ENCODE results near the gene ANKRD1. TPM values are rescaled to one million over a fixed set of nuclear protein-coding genes. Genes with fewer than 3 reads are reported as not detected.

The ANKRD1 gene
- total and polyA plus RNA-seq, 2 donors (not counting 3 experiments of a cell fraction or from before 2014, with no cell fraction given): 593 to 664 TPM

DNA sequence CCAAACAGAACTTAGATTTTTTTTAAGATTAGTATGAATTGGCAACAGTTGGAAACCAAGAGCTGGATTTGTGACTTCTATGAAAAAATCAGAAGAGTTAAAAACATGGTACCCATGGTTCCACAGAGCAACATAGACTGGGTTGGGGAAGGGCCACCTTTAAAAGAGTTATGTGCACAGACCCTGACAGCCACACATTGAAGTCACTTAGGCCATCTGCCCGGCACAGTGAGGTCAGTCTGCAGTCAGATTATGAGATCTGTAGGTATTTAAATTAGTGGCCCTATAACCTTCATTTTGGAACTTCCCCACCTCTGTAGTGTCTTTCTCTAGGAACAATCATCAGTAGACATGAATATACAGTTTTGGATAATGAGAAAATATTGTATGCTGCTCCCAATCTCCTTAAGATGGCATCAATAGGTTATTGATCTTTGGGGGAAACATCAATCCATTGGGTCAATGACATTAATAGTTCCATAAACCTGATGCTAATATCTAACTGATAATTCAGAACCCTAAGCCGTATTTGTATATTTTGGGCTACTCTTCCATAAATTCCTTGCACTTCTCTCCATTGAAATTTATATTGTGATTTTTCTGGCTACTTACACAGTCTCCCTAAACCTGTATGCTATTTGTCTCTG lies 7.0 kb downstream of the ANKRD1 start:
- POLR2A ChIA-PET: interaction anchor here (1.0 to 3.7 kb wide), 2 partner anchors 17 to 337 kb away, joined by 5 to 21 read pairs; no protein-coding TSS in a partner anchor
- Histone ChIP-seq H3K9ac (replicated peaks; ENCODE audit: extremely low read depth, insufficient read depth, low read length) (no peak overlapping the region), H4K20me1 (replicated peaks; ENCODE audit: control insufficient read depth, extremely low read depth, insufficient read depth, low read length) (no peaks in the 10 kb centered on the region), H3K4me1 (ENCODE audit: control insufficient read depth, extremely low read depth, insufficient read depth, low read length) (peaks cover 46% of the 10 kb centered on the region), H3K9me3 (replicated peaks; ENCODE audit: control insufficient read depth, insufficient read depth, low read length) (no peaks in the 10 kb centered on the region), H3K9me1 (replicated peaks; ENCODE audit: control insufficient read depth, extremely low read depth, insufficient read depth, low read length) (no peaks in the 10 kb centered on the region), H3K4me2 (ENCODE audit: insufficient read depth, low read length) (peak overlapping the region; percentile 6), H2AFZ (ENCODE audit: low read depth, low read length) (no peak overlapping the region), H3K36me3 (ENCODE audit: control insufficient read depth in 2 of 2, extremely low read depth in 1 of 2, insufficient read depth in 2 of 2, low read length in 2 of 2) (peaks cover 15 to 40% of the 10 kb centered on the region in 2 experiments), H3K4me3 (replicated peaks in 1 of 3; ENCODE audit: insufficient read depth in 1 of 3, low read depth in 1 of 3, low read length in 3 of 3) (no peak overlapping the region), H3K27me3 (ENCODE audit: control insufficient read depth in 2 of 2, insufficient read depth in 2 of 2, low read length in 2 of 2) (no peaks in the 10 kb centered on the region), H3K27ac (ENCODE audit: insufficient read depth, low read depth, low read length) (no peak overlapping the region), H3K79me2 (ENCODE audit: control insufficient read depth, insufficient read depth, low read length) (peaks cover 28% of the 10 kb centered on the region)
- TF ChIP-seq, protein P1, sequence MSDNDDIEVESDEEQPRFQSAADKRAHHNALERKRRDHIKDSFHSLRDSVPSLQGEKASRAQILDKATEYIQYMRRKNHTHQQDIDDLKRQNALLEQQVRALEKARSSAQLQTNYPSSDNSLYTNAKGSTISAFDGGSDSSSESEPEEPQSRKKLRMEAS (IDR thresholded peaks at IDR 0.05; ENCODE audit: insufficient read depth, insufficient read length): no peak
- TF ChIP-seq POLR2AphosphoS5 (IDR thresholded peaks at IDR 0.05; ENCODE audit: insufficient read depth, low read depth, low read length) (peak; percentile 92), POLR2A (IDR thresholded peaks at IDR 0.05; ENCODE audit: low read depth, low read length) (peak; percentile 88)
- peak; percentile 32 for DNase-seq (ENCODE audit: low read depth, low spot score)
- intact Hi-C loops (cut with micrococcal nuclease) (no loop called here), dilution Hi-C loops (cut with MboI; ENCODE audit: extremely low pct_ligation_motif_present, low sequenced_read_pairs) (no loop called here)
- no peak for FAIRE-seq
- no TSS peak for BruUV-seq (replicated peaks)
- CTCF ChIA-PET: interaction anchor here (0.6 to 3.9 kb wide), 4 partner anchors 34 to 456 kb away, joined by 3 to 165 read pairs (median 17); no protein-coding TSS in a partner anchor

DNA sequence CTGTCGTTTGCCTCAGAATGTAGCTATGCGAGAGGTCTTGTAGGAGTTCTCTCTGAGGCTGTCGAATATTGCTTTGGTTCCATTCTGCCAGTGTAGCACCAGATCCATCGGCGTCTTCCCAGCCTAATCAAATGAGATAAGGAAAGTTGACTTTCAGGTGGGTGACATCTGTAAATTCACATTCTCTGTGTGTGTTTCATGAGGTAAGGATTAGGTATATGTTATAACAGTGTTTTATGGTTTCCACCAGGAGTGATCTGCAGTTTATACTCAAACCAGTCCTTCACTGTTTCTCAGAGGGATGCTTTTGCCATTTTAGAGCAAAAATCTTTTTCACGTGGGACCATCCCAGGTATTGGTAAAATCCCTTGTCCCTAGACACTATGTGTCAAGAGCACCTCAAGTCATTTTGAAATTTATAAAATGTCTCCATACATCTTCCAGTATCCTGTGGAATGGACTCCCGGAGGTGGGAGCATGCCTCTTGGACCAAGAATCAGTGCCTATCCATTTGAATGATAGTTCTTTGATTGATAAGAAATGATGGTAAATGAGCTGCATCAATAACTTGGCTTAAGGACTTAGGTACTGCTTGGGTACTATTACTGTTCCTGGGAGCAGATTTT lies 7.9 kb downstream of the ANKRD1 start:
- Histone ChIP-seq H3K27me3 (ENCODE audit: control insufficient read depth in 2 of 2, insufficient read depth in 2 of 2, low read length in 2 of 2) (no peaks in the 10 kb centered on the region), H3K9me1 (replicated peaks; ENCODE audit: control insufficient read depth, extremely low read depth, insufficient read depth, low read length) (no peaks in the 10 kb centered on the region), H3K4me2 (ENCODE audit: insufficient read depth, low read length) (no peak overlapping the region), H4K20me1 (replicated peaks; ENCODE audit: control insufficient read depth, extremely low read depth, insufficient read depth, low read length) (no peaks in the 10 kb centered on the region), H3K9ac (replicated peaks; ENCODE audit: extremely low read depth, insufficient read depth, low read length) (no peak overlapping the region), H3K9me3 (replicated peaks; ENCODE audit: control insufficient read depth, insufficient read depth, low read length) (no peaks in the 10 kb centered on the region), H3K27ac (ENCODE audit: insufficient read depth, low read depth, low read length) (peak overlapping the region; percentile 25), H3K4me3 (replicated peaks in 1 of 3; ENCODE audit: insufficient read depth in 1 of 3, low read depth in 1 of 3, low read length in 3 of 3) (no peak overlapping the region), H2AFZ (ENCODE audit: low read depth, low read length) (no peak overlapping the region), H3K79me2 (ENCODE audit: control insufficient read depth, insufficient read depth, low read length) (peaks cover 19% of the 10 kb centered on the region), H3K4me1 (ENCODE audit: control insufficient read depth, extremely low read depth, insufficient read depth, low read length) (peaks cover 46% of the 10 kb centered on the region), H3K36me3 (ENCODE audit: control insufficient read depth in 2 of 2, extremely low read depth in 1 of 2, insufficient read depth in 2 of 2, low read length in 2 of 2) (peaks cover 15 to 31% of the 10 kb centered on the region in 2 experiments)
- intact Hi-C loops (cut with micrococcal nuclease) (no loop called here), dilution Hi-C loops (cut with MboI; ENCODE audit: extremely low pct_ligation_motif_present, low sequenced_read_pairs) (no loop called here)
- BruUV-seq (replicated peaks): no TSS peak
- no peak for FAIRE-seq
- peak; percentile 55 for DNase-seq (ENCODE audit: low read depth, low spot score)
- TF ChIP-seq, protein P1 (IDR thresholded peaks at IDR 0.05; ENCODE audit: insufficient read depth, insufficient read length): no peak
- peak; percentile 90 for TF ChIP-seq POLR2A (IDR thresholded peaks at IDR 0.05; ENCODE audit: low read depth, low read length)
- TF ChIP-seq POLR2AphosphoS5 (IDR thresholded peaks at IDR 0.05; ENCODE audit: insufficient read depth, low read depth, low read length): peak; percentile 97
- ChIA-PET CTCF (interaction anchor here (0.6 to 3.9 kb wide), 9 partner anchors 9 to 457 kb away, joined by 3 to 165 read pairs (median 5); partner anchors contain the start of genes ANKRD1 and RPP30), POLR2A (interaction anchor here (0.8 to 3.7 kb wide), 5 partner anchors 8 to 337 kb away, joined by 5 to 22 read pairs (median 11); partner anchors contain the start of gene ANKRD1)
